Calu3 (cell line): ENCODE data around the gene ZNF76. TPM values are rescaled to one million over a fixed set of nuclear protein-coding genes. Genes with fewer than 3 reads are reported as not detected.
A peak's percentile ranks its signal among the peaks of the same experiment; 100 is the strongest.
"Not testable (repeated sequence)": the region's sequence is repeated elsewhere in the genome, so short reads cannot be mapped to it uniquely, and the experiment has no call there.

Experiments
- BruUV-seq: library from RNA; stranded (reverse); fragments of 400-500 nt; replicated peaks from 2 replicates; lab custom pipeline; 2021; lab: Mats Ljungman, UMichigan
- CTCF ChIA-PET: fragments of 300-600 bp; sonication (Branson Sonifier 250); formaldehyde crosslinking; loops from one replicate; lab custom pipeline; 2022; ENCODE audit warnings: antibody characterized with exemption; lab: Charles Lee
- DNase-seq: peaks from one replicate; pipeline ENCODE4 v3.0.0; 2022
- H3K27ac Mint-ChIP-seq: one replicate; pipeline ENCODE4 v1.8.0; 2022; ENCODE audit warnings: mixed read lengths; ENCODE audit not compliant: unreplicated experiment
- H3K27me3 Mint-ChIP-seq: one replicate; pipeline ENCODE4 v1.8.0; 2022; ENCODE audit warnings: mixed read lengths; ENCODE audit not compliant: unreplicated experiment
- H3K36me3 Mint-ChIP-seq: one replicate; pipeline ENCODE4 v1.8.0; 2022; ENCODE audit warnings: mild to moderate bottlenecking, moderate library complexity, mixed read lengths; ENCODE audit not compliant: insufficient read depth, unreplicated experiment
- H3K4me1 Mint-ChIP-seq: one replicate; pipeline ENCODE4 v1.8.0; 2022; ENCODE audit warnings: mild to moderate bottlenecking, low read depth, mixed read lengths; ENCODE audit not compliant: unreplicated experiment
- H3K4me3 Mint-ChIP-seq: one replicate; pipeline ENCODE4 v1.8.0; 2022; ENCODE audit warnings: mild to moderate bottlenecking, low read depth, moderate library complexity, mixed read lengths; ENCODE audit not compliant: unreplicated experiment
- H3K9me3 Mint-ChIP-seq: one replicate; pipeline ENCODE4 v1.8.0; 2022; ENCODE audit warnings: low read depth, mixed read lengths; ENCODE audit not compliant: unreplicated experiment
- CTCF ChIP-seq: fragments of 200-600 bp; IDR thresholded peaks from one replicate; pipeline ENCODE4 v1.8.0; 2022; ENCODE audit warnings: antibody characterized with exemption; ENCODE audit not compliant: unreplicated experiment
- intact Hi-C: fragments of 100-400 bp; cut with micrococcal nuclease; formaldehyde crosslinking; loops from one replicate; pipeline ENCODE4 v1.10.0; 2022; ENCODE audit not compliant: unreplicated experiment
- total RNA-seq: library from RNA; stranded (reverse); gene quantifications from 2 replicates; pipeline ENCODE4 v1.2.3, GENCODE V29; 2022

ZNF76 gene
- total RNA-seq, 1 experiment from 2014 or later, result 60.0 TPM

- Mint-ChIP-seq H3K36me3 (peaks cover 2% of the 10 kb centered on the region), H3K27ac (peak overlapping the region; percentile 58), H3K9me3 (no peaks in the 10 kb centered on the region), H3K4me1 (peaks cover 33% of the 10 kb centered on the region), H3K27me3 (no peaks in the 10 kb centered on the region), H3K4me3 (peak overlapping the region; percentile 18)
- intact Hi-C loops, result no loop called here
- CTCF ChIA-PET, result interaction anchor here (0.6 to 1.1 kb wide), 5 partner anchors 9 to 222 kb away, joined by 3 to 6 read pairs (median 5); no protein-coding TSS in a partner anchor
- no peak for TF ChIP-seq CTCF
- BruUV-seq, result no TSS peak
- DNase-seq, result peak; percentile 66
Observed at GRCh38 chr6:35302604-35303241, 43.2 kb downstream of the ZNF76 start.

GRCh38 chr6:35304299-35304698, 44.8 kb downstream of the ZNF76 start:
- no peak for TF ChIP-seq CTCF
- Mint-ChIP-seq H3K4me1 (peaks cover 32% of the 10 kb centered on the region), H3K9me3 (no peaks in the 10 kb centered on the region), H3K27ac (peak overlapping the region; percentile 2), H3K4me3 (no peak overlapping the region), H3K27me3 (no peaks in the 10 kb centered on the region), H3K36me3 (no peaks in the 10 kb centered on the region)
- intact Hi-C loops, result no loop called here
- DNase-seq, result no peak
- BruUV-seq, result no TSS peak
- CTCF ChIA-PET, result interaction anchor here (0.6 to 0.9 kb wide), 3 partner anchors 10 to 257 kb away, joined by 4 to 7 read pairs (median 4); no protein-coding TSS in a partner anchor

- intact Hi-C loops, result no loop called here
- Mint-ChIP-seq H3K27ac (no peak overlapping the region), H3K27me3 (no peaks in the 10 kb centered on the region), H3K36me3 (no peaks in the 10 kb centered on the region), H3K4me1 (peaks cover 26% of the 10 kb centered on the region), H3K9me3 (no peaks in the 10 kb centered on the region), H3K4me3 (no peak overlapping the region)
- TF ChIP-seq CTCF, result no peak
- DNase-seq, result no peak
- CTCF ChIA-PET, result interaction anchor here (0.7 kb wide), 1 partner anchor 256 kb away, joined by 4 read pairs; no protein-coding TSS in a partner anchor
- no TSS peak for BruUV-seq
Observed at GRCh38 chr6:35305117-35305516, 45.6 kb downstream of the ZNF76 start.

GRCh38 chr6:35307138-35307537, 47.6 kb downstream of the ZNF76 start:
- H3K27ac Mint-ChIP-seq, intact Hi-C loops, H3K36me3 Mint-ChIP-seq, CTCF ChIA-PET, H3K27me3 Mint-ChIP-seq, BruUV-seq, H3K9me3 Mint-ChIP-seq, DNase-seq, H3K4me3 Mint-ChIP-seq: not testable (repeated sequence)
- peaks cover 25% of the 10 kb centered on the region for H3K4me1 Mint-ChIP-seq

- BruUV-seq, DNase-seq, H3K27me3 Mint-ChIP-seq, intact Hi-C loops, H3K9me3 Mint-ChIP-seq, H3K4me3 Mint-ChIP-seq, H3K36me3 Mint-ChIP-seq, H3K27ac Mint-ChIP-seq: not testable (repeated sequence)
- CTCF ChIA-PET, result interaction anchor here (0.7 kb wide), 1 partner anchor 680 kb away, joined by 4 read pairs; no protein-coding TSS in a partner anchor
- peaks cover 11% of the 10 kb centered on the region for H3K4me1 Mint-ChIP-seq
Observed at GRCh38 chr6:35308543-35308942, 49.0 kb downstream of the ZNF76 start.
